ENCODE data around the gene LIN7A.

The LIN7A gene

GRCh38 chr12:80937391-80938238 lies at the start of gene LIN7A:
LIN7A (minus strand) TSS chr12:80937934; CDS start chr12:80937722, 212 bp downstream.
- peak; percentile 57 to 81 for DNase-seq

GRCh38 chr12:80986224-80986623 lies 48.5 kb upstream of the LIN7A start:
- DNase-seq = no peak

GRCh38 chr12:80979816-80980215 lies 42.1 kb upstream of the LIN7A start:
- DNase-seq = no peak

- no peak for DNase-seq
These were observed 41.5 kb upstream of the LIN7A start for GRCh38 chr12:80979251-80979650.

GRCh38 chr12:80977346-80977745 lies 39.6 kb upstream of the LIN7A start:
- DNase-seq = no peak

GRCh38 chr12:80968326-80968725 lies 30.6 kb upstream of the LIN7A start:
- no peak for DNase-seq

- no peak for DNase-seq
These were observed 29.8 kb upstream of the LIN7A start for GRCh38 chr12:80967565-80967964.

- DNase-seq = no peak
These were observed 28.3 kb upstream of the LIN7A start for GRCh38 chr12:80966001-80966400.

GRCh38 chr12:80958162-80958561 lies 20.4 kb upstream of the LIN7A start:
- DNase-seq = no peak

GRCh38 chr12:80954857-80955520 lies 17.3 kb upstream of the LIN7A start:
- no peak for DNase-seq

- DNase-seq = no peak
These were observed 14.7 kb upstream of the LIN7A start for GRCh38 chr12:80952443-80952842.

GRCh38 chr12:80946591-80946990 lies 8.9 kb upstream of the LIN7A start:
- DNase-seq = no peak

GRCh38 chr12:80943338-80943737 lies 5.6 kb upstream of the LIN7A start:
- no peak for DNase-seq

GRCh38 chr12:80941916-80942315 lies 4.2 kb upstream of the LIN7A start:
- DNase-seq = no peak

- peak; percentile 19 to 22 for DNase-seq
These were observed 1.7 kb upstream of the LIN7A start for GRCh38 chr12:80939231-80939950.

GRCh38 chr12:80938397-80938796 lies 663 bp upstream of the LIN7A start:
- DNase-seq = no peak

GRCh38 chr12:80936642-80937390 lies 918 bp downstream of the LIN7A start:
- DNase-seq = peak; percentile 54 to 57

GRCh38 chr12:80936353-80936641 lies 1.4 kb downstream of the LIN7A start:
- peak; percentile 59 to 79 for DNase-seq

- peak in 1 of 2 experiments; percentile 11 for DNase-seq
These were observed 2.6 kb downstream of the LIN7A start for GRCh38 chr12:80935111-80935510.

GRCh38 chr12:80925983-80926382 lies 11.8 kb downstream of the LIN7A start:
- no peak for DNase-seq

GRCh38 chr12:80925237-80925636 lies 12.5 kb downstream of the LIN7A start:
- no peak for DNase-seq

- no peak for DNase-seq
These were observed 13.3 kb downstream of the LIN7A start for GRCh38 chr12:80924437-80924836.

- no peak for DNase-seq
These were observed 17.7 kb downstream of the LIN7A start for GRCh38 chr12:80920006-80920405.
